Epidermal melanocyte (primary cell): ENCODE results near the gene ST6GAL2.

Experiments used
- DNase-seq: peaks from one replicate; pipeline ENCODE4 v3.0.0; 2011; ENCODE audit warnings: low spot score; ENCODE audit not compliant: insufficient read length

Gene ST6GAL2, protein sequence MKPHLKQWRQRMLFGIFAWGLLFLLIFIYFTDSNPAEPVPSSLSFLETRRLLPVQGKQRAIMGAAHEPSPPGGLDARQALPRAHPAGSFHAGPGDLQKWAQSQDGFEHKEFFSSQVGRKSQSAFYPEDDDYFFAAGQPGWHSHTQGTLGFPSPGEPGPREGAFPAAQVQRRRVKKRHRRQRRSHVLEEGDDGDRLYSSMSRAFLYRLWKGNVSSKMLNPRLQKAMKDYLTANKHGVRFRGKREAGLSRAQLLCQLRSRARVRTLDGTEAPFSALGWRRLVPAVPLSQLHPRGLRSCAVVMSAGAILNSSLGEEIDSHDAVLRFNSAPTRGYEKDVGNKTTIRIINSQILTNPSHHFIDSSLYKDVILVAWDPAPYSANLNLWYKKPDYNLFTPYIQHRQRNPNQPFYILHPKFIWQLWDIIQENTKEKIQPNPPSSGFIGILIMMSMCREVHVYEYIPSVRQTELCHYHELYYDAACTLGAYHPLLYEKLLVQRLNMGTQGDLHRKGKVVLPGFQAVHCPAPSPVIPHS

DNA sequence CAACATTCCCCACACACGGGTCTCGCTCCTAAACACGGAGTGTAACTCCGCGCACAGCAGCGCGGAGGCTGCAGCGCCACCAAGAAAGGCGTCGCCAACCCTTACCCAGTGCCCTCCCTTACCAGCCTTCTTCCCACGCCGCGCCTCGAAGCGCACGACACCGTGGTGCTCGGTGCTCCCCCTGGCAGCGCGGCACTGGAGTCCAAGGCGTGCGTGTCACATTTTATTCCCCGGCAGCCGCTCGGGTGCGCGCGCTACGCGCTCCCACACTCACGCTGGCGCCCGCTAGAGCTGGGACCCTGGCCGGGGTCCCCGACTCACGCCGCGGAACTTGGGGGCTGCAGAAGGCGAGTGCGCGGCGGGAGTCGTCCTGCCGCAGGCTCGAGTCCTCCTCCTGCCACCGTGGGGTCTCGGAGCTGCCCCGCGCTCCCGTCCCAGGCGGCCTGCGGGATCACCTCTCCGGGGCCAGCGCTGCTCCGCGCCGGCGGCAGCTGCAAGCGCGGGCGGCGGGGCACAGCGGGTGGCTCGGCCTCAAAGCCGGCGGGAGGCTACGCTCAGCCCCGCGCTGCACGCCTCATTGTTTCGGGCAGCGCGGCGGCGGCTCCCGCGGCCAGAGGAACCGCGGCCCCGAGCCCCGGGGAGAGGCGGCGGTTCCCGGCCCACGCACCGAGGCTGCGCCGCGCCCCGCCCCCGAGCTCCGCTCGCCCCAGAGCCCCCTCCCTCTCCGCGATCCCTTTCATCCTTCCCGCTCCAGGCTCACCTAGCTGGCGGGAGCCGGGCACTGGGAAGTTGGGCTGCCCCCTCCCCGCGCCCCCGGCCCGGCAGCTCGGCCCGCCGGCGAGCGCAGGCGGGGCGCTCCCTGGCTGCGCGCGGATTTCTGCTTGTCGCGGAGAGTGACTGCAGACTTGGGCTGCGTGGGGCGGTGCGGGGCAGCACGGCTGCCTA is at the start of gene ST6GAL2:
ST6GAL2 (minus strand) TSS at position 197 of the 945 bp plus-strand sequence. CDS start 42,190 bp downstream, outside the sequence.
- no peak for DNase-seq

GRCh38 chr2:106932644-106933043 is 46.7 kb upstream of the ST6GAL2 start:
- DNase-seq: no peak

DNA sequence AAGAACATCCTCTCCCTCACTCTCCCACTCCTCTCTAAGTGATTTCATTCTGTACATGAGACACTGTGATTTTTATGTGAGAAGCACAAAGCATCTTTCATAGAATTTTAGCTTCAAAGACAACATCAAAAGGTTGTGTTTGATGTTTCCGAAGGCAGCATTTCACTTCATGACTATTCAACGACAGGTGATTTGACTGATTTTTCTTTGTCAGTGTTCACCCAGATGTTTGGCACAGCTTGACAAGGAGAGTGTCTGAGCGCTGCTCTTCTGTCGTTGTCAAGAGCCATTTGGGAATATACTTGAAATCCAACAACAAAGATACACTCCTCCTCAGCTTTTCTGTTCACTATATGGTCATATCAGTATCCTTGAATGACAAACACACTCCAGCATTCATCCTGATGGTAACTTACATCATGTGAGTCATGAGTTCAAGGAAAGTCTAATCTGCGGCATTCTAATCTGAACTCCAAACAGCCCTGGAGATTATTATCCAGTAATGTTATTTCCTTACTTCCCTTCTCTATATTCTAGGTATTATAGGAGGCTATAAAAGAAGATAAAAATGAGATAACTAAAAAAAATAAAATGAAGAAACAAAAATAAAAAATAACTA is 45.9 kb upstream of the ST6GAL2 start:
- no peak for DNase-seq

DNA sequence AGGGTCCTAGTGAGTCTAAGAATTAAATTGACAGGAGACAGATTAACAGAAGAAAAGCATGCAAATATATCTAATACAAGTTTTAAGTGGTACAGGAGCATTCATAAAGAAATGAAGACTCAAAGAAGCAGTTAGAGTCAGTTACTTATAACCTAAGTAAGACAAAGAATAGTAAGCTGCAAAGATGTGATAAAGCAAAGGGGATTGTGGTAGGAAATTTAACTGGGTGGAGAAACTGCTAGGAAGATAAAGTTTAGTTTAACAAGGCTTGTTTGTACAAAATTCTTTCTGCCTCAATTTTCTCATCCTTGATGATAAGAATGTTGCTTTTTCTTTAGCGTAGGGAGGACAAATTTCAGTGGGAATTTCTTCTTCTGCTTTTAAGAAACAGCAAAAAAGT is 35.5 kb upstream of the ST6GAL2 start:
- no peak for DNase-seq

DNA sequence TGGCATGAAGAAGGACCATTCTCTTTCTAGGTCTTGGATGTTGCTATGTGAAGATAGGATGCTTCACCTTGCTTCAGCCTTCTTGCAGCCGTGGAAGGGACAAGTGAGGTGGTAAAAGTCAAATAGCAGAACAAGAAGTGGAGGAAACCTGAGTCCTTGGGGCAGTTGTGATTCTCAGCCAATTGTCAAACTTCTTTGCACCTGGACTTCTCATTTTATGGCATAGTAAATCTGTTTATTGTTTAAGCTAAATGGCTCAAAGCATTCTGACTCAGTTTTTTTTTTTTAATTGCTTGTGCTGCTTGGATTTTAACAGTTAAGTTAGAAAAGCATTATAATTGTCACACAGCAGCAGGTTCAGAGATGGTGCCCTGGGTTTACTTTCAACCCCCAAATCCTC is 33.0 kb upstream of the ST6GAL2 start:
- no peak for DNase-seq

DNA sequence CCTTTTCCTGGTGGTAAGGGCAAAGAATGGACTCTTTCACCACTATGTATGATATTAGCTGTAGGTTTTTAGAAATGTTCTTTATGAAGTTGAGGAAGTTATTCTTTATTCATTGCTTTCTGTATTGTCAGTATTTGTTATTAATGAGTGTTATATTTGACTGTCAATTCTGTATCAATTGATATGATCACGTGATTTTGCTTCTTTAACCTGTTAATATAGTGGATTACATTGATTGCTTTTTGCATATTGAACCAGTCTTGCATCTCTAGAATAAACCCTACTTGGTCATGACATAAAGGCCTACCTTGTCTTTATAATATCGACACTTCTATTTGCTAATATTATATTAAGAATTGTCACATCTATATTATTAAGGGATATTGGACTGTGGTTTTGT is 18.3 kb upstream of the ST6GAL2 start:
- DNase-seq: no peak

GRCh38 chr2:106899786-106900530 is 14.0 kb upstream of the ST6GAL2 start:
- no peak for DNase-seq

DNA sequence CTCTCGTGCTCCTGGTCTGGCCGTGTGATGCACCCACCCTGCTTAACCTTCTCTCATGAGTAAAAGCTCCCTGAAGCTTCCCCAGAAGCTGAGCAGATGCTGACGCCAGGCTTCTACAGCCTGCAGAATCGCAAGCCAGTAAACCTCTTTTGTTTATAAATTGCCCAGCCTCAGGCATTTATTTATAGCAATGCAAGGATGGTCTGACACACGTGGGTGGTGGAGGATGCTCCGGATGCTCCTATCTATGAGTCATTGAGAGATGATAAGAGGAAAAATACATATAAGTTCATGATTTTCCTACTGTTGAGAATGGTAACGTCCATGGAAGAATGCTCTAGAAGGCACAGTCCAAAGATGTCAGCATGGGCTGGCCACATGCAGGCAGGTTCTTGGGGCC is 8.6 kb upstream of the ST6GAL2 start:
- no peak for DNase-seq

- no peak for DNase-seq
Measured at GRCh38 chr2:106892048-106892447, 6.1 kb upstream of the ST6GAL2 start.

DNA sequence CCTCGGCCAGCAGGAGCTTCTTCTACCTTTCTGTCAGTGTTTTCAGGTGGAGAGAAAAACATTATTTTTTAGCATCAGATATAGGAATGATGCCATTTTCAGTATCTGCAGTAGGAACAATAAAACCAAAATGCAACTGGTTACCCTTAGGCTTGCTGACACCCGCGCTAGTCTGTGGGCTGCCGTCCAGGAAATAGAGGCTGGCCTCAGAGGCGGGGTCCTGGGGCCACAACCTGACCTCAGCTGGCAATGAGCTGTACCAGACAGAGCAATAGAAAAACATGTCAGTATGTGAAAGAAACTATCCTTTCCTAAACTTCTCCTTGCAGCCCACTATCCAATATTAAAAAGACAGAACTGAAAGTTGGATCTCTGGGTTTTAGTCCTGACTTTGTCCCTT is 4.6 kb upstream of the ST6GAL2 start:
- DNase-seq: no peak

- no peak for DNase-seq
Measured at GRCh38 chr2:106886916-106887758, 1.2 kb upstream of the ST6GAL2 start.

DNA sequence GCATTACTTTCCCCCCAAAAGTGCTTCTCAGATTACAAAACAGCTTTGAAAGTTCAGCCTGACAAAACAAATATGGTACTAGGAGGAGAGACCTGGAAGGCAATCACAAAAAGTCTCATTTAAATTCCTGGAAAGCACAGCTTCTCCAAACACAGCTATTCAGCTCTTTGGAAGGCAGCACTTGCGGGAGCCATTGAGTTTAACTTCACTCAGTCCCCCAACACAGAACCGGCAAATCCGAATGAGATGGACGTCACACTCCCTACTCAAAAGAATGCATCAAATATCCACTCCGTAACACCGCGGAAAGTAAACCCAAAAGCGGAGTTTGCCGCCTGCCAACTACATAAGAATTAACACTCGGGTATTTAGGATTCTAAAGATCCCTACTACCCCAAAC is 638 bp downstream of the ST6GAL2 start:
- no peak for DNase-seq

GRCh38 chr2:106882673-106883072 is 3.3 kb downstream of the ST6GAL2 start:
- DNase-seq: no peak

DNA sequence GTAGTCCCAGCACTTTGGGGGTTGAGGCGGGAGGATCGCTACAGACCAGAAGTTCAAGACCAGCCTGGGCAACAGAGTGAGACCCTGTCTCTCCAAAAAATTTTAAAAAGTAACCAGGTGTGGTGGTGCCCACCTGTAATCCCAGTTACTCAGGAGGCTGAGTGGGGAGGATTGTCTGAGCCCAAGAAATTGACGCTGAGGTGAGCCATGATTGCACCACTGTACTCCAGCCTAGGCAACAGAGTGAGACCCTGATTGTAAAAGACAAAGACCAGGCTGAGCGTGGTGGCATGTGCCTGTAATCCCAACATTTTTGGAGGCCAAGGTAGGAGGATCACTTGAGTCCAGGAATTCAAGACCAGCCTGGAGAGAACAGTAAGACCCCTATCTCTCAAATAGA is 7.8 kb downstream of the ST6GAL2 start:
- no peak for DNase-seq

DNA sequence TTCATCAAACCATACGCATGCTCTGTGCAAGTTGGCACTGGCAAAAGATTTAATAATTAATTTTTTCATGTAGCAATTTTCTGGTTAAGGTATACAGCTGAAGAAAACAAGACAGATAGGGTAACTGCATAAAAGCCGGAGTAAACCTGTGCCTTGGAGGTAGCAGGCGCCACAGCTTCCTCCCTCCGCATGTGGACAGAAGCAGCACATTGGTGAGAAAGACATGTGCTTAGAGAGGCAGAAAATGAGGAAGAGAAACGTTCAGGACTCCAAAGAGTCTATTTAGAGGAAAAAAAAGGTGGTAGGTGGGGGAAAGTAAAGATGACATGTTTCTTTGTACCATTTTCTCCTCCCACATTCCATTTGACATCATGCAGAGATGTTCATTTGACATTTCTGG is 9.3 kb downstream of the ST6GAL2 start:
- no peak for DNase-seq

GRCh38 chr2:106869512-106870275 is 16.3 kb downstream of the ST6GAL2 start:
- no peak for DNase-seq

DNA sequence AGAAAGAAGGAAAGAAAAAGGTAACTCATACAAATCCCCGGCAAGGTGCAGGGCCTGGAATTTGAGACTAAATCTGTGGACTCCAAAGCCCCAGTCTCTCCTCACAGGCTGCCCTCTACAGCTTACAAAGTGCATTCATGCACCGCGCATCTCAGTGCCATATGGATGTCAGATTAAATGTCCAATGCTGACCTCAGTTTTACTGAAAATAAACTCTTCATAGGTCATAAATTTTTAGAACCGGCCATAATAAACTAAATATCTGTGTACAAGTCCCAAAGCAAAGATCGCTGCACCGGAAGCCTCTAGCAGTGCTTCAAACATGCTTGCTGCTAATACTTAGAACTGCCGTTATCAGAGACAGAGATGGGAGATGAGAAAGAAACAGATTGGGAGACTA is 17.7 kb downstream of the ST6GAL2 start:
- no peak for DNase-seq

GRCh38 chr2:106867196-106867953 is 18.6 kb downstream of the ST6GAL2 start:
- DNase-seq: no peak

DNA sequence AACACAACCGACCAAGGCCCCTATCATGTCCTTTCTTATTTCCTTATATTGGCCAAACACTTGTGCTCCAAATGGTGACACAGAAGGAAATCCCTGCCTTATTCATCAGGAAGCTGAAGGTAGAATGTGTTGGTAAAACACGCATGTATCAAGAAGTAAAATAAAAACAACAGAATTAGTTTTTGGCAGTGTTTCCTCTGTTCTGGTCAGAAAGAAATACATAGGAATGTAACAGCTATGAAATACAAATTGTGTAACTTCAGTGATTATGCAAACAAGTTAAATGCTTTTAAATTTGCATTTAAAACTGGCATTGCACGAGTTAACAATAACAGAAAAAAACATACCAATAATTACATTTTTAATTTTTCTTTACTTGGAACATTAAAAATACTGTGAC is 19.3 kb downstream of the ST6GAL2 start:
- DNase-seq: no peak
